ENCODE measurements around the gene BICD1.

GRCh38 chr12:32102234-32102633 lies 4.4 kb upstream of the BICD1 start:
- TF ChIP-seq ZNF274 (IDR thresholded peaks at IDR 0.05; ENCODE audit: low read depth, low read length) (no peak), YY1 (IDR thresholded peaks at IDR 0.05; ENCODE audit: insufficient read depth, insufficient read length) (no peak), SUZ12 (IDR thresholded peaks at IDR 0.05; ENCODE audit: extremely low read depth, insufficient read depth, insufficient read length) (no peak)

Data from NT2/D1 (cell line).